A549 (cell line): ENCODE results near the gene DDX31. TPM values are rescaled to one million over a fixed set of nuclear protein-coding genes. Genes with fewer than 3 reads are reported as not detected.

Source experiments
- ATAC-seq, 2 experiments: fragments of 200-7000 bp in 1 of 2; fragments of >200 bp in 1 of 2; cut with Nextera tagmentation in 1 of 2; cut with Tn5 transposase in 1 of 2; 3 replicates each; pipeline versions ENCODE4 v1.8.0 to v1.9.1; 2018 to 2020; ENCODE audit warnings: mild to moderate bottlenecking in 1 of 2, moderate library complexity in 1 of 2
- CTCF ChIA-PET: fragments of 300-600 bp; sonication (Branson Sonifier 250); formaldehyde crosslinking; extraction: SDS; loops from one replicate; lab custom pipeline; 2021; ENCODE audit warnings: antibody characterized with exemption, inconsistent platforms; lab: Yijun Ruan, JAX
- POLR2A ChIA-PET: fragments of 350-600 bp; formaldehyde crosslinking; extraction: SDS; loops from one replicate; lab custom pipeline; 2021; ENCODE audit warnings: antibody characterized with exemption, inconsistent platforms; lab: Yijun Ruan, JAX
- DNase-seq, 2 experiments: peaks; one replicate each; pipeline versions ENCODE4 v3.0.0 to v3.0.0-alpha.2; 2011 to 2016; ENCODE audit warnings: low read depth in 1 of 2, low spot score in 1 of 2
- FAIRE-seq: peaks from 2 replicates; lab custom pipeline; 2011; peaks lifted over from hg19 to GRCh38; lab: Jason Lieb, UNC
- H3K27ac ChIP-seq, 2 experiments: fragments of >200 bp; sonication (Bioruptor Twin); formaldehyde crosslinking; 3 replicates each; pipeline ENCODE4 v1.5.1; 2016 to 2017
- H3K4me1 ChIP-seq: fragments of >200 bp; sonication (Bioruptor Twin); formaldehyde crosslinking; 3 replicates; pipeline ENCODE4 v1.6.1; 2016
- H3K4me2 ChIP-seq: fragments of >200 bp; sonication (Bioruptor Twin); formaldehyde crosslinking; 3 replicates; pipeline ENCODE4 v1.6.1; 2016
- H3K4me3 ChIP-seq: fragments of >200 bp; sonication (Bioruptor Twin); formaldehyde crosslinking; 3 replicates; pipeline ENCODE4 v1.5.1; 2016
- H3K9me3 ChIP-seq: fragments of >200 bp; sonication (Bioruptor Twin); formaldehyde crosslinking; 3 replicates; pipeline ENCODE4 v1.6.1; 2016
- ATOH8 ChIP-seq: fragments of 250-450 bp; sonication (Bioruptor Pico); IDR thresholded peaks from 2 replicates; pipeline ENCODE4 v1.5.0; 2020; ENCODE audit warnings: low read depth, mild to moderate bottlenecking, moderate library complexity
- BCL3 ChIP-seq: fragments of >200 bp; sonication (Bioruptor Twin); formaldehyde crosslinking; IDR thresholded peaks from 3 replicates; pipeline ENCODE4 v1.6.1; 2016
- CEBPB ChIP-seq, 2 experiments: fragments of >200 bp in 1 of 2; sonication (Bioruptor Twin) in 1 of 2; formaldehyde crosslinking in 1 of 2; IDR thresholded peaks; 2 replicates each; pipeline ENCODE4 v1.6.1; 2012 to 2016
- CHD2 ChIP-seq: fragments of 150-350 bp; IDR thresholded peaks from 2 replicates; pipeline ENCODE4 v1.6.1; 2014; ENCODE audit warnings: low read length; ENCODE audit not compliant: partially characterized antibody
- CHD4 ChIP-seq: fragments of 200-600 bp; sonication (generic); IDR thresholded peaks from 2 replicates; pipeline ENCODE4 v1.6.1; 2016; ENCODE audit warnings: antibody characterized with exemption, mild to moderate bottlenecking, borderline replicate concordance
- E2F6 ChIP-seq: IDR thresholded peaks from 2 replicates; pipeline ENCODE4 v1.6.1; 2012; ENCODE audit warnings: low read depth, borderline replicate concordance
- ELK1 ChIP-seq: fragments of 150-350 bp; IDR thresholded peaks from 2 replicates; pipeline ENCODE4 v1.6.1; 2014; ENCODE audit warnings: low read depth, mild to moderate bottlenecking, low read length
- EP300 ChIP-seq, 2 experiments: fragments of >200 bp; sonication (Bioruptor Twin); formaldehyde crosslinking; IDR thresholded peaks; 2 replicates in 1 of 2; 3 replicates in 1 of 2; pipeline ENCODE4 v1.6.1; 2016 to 2017
- ESRRA ChIP-seq: fragments of 150-350 bp; IDR thresholded peaks from 2 replicates; pipeline ENCODE4 v1.6.1; 2014; ENCODE audit warnings: mild to moderate bottlenecking, low read length, borderline replicate concordance
- FOXS1 ChIP-seq: fragments of 250-450 bp; sonication (Bioruptor Pico); IDR thresholded peaks from 2 replicates; pipeline ENCODE4 v1.5.0; 2020; ENCODE audit warnings: mild to moderate bottlenecking, moderate library complexity
- GATA3 ChIP-seq: IDR thresholded peaks from 2 replicates; pipeline ENCODE4 v1.6.1; 2012; ENCODE audit warnings: borderline replicate concordance
- HEYL ChIP-seq: fragments of 250-450 bp; sonication (Bioruptor Pico); IDR thresholded peaks from 2 replicates; pipeline ENCODE4 v1.8.0; 2021; ENCODE audit warnings: mild to moderate bottlenecking, moderate library complexity
- HOXB13 ChIP-seq: fragments of 250-450 bp; sonication (Bioruptor Pico); IDR thresholded peaks from 2 replicates; pipeline ENCODE4 v1.5.0; 2020; ENCODE audit warnings: low read depth, mild to moderate bottlenecking, moderate library complexity
- HOXB5 ChIP-seq: fragments of 250-450 bp; sonication (Bioruptor Pico); IDR thresholded peaks from 2 replicates; pipeline ENCODE4 v1.5.0; 2020; ENCODE audit warnings: mild to moderate bottlenecking, moderate library complexity
- JUN ChIP-seq, 2 experiments: fragments of >200 bp; sonication (Bioruptor Twin); formaldehyde crosslinking; IDR thresholded peaks; 2 replicates in 1 of 2; 3 replicates in 1 of 2; pipeline ENCODE4 v1.6.1; 2016 to 2017
- JUNB ChIP-seq: fragments of >200 bp; sonication (Bioruptor Twin); formaldehyde crosslinking; IDR thresholded peaks from 2 replicates; pipeline ENCODE4 v1.6.1; 2016
- KDM1A ChIP-seq: fragments of 200-600 bp; sonication (generic); IDR thresholded peaks from 2 replicates; pipeline ENCODE4 v1.6.1; 2016; ENCODE audit warnings: low read depth, mild to moderate bottlenecking
- MAFK ChIP-seq: fragments of 450-650 bp; IDR thresholded peaks from 2 replicates; pipeline ENCODE4 v1.6.1; 2014; ENCODE audit not compliant: partially characterized antibody
- MYC ChIP-seq: IDR thresholded peaks from 2 replicates; pipeline ENCODE4 v1.6.1; 2012; ENCODE audit warnings: mild to moderate bottlenecking, inconsistent platforms, low read length, improper control_type of control experiment, borderline replicate concordance
- NFE2L2 ChIP-seq: fragments of 150-350 bp; conservative IDR thresholded peaks from 2 replicates; pipeline ENCODE4 v1.6.1; 2014; ENCODE audit warnings: low read length
- NPAS2 ChIP-seq: fragments of 250-450 bp; sonication (Bioruptor Pico); IDR thresholded peaks from 2 replicates; pipeline ENCODE4 v1.8.0; 2022; ENCODE audit warnings: mild to moderate bottlenecking, moderate library complexity, borderline replicate concordance
- POLR2A ChIP-seq: IDR thresholded peaks from 2 replicates; pipeline ENCODE4 v1.6.1; 2012; ENCODE audit warnings: mild to moderate bottlenecking, low read length
- POLR2AphosphoS2 ChIP-seq: conservative IDR thresholded peaks from 2 replicates; pipeline ENCODE4 v1.6.1; 2012; ENCODE audit warnings: low read length, improper control_type of control experiment, inconsistent platforms
- RAD21 ChIP-seq, 2 experiments: fragments of >200 bp in 1 of 2; sonication (Bioruptor Twin) in 1 of 2; formaldehyde crosslinking in 1 of 2; IDR thresholded peaks in 1 of 2; conservative IDR thresholded peaks in 1 of 2; 2 replicates in 1 of 2; 3 replicates in 1 of 2; pipeline ENCODE4 v1.6.1; 2012 to 2018; ENCODE audit warnings: inconsistent platforms in 1 of 2
- RCOR1 ChIP-seq: fragments of 150-350 bp; IDR thresholded peaks from 2 replicates; pipeline ENCODE4 v1.6.1; 2014; ENCODE audit warnings: antibody characterized with exemption, low read length, low read depth
- RNF2 ChIP-seq: fragments of 200-600 bp; sonication (generic); IDR thresholded peaks from 2 replicates; pipeline ENCODE4 v1.6.1; 2016; ENCODE audit warnings: low read depth, mild to moderate bottlenecking, antibody characterized with exemption, moderate library complexity, borderline replicate concordance
- SMC3 ChIP-seq: fragments of >200 bp; sonication (Bioruptor Twin); formaldehyde crosslinking; IDR thresholded peaks from 3 replicates; pipeline ENCODE4 v1.6.1; 2018; ENCODE audit warnings: inconsistent platforms
- SREBF2 ChIP-seq: fragments of 450-650 bp; IDR thresholded peaks from 2 replicates; pipeline ENCODE4 v1.6.1; 2014; ENCODE audit warnings: mild to moderate bottlenecking, moderate library complexity
- TP53 ChIP-seq: fragments of 250-450 bp; sonication (Bioruptor Pico); IDR thresholded peaks from 2 replicates; pipeline ENCODE4 v1.5.0; 2021; ENCODE audit warnings: mild to moderate bottlenecking, moderate library complexity
- USF2 ChIP-seq: fragments of 450-650 bp; IDR thresholded peaks from 2 replicates; pipeline ENCODE4 v1.6.1; 2014; ENCODE audit warnings: antibody characterized with exemption
- ZC3H11A ChIP-seq: fragments of 450-650 bp; IDR thresholded peaks from 2 replicates; pipeline ENCODE4 v1.6.1; 2014; ENCODE audit warnings: antibody characterized with exemption, mild to moderate bottlenecking
- WGBS: methylation state at CpG from one replicate; pipeline ENCODE4 v1.1.6; 2017; ENCODE audit errors: missing lambda C conversion rate; 5-methylcytosine and 5-hydroxymethylcytosine counted together
- polyA plus RNA-seq, 4 experiments: library from polyadenylated mRNA; depleted of rRNA in 3 of 4; stranded (reverse); fragments of >200 nt; fragmentation: RNase III in 1 of 4; extraction: RNeasy Plus Mini Kit Qiagen cat#74134 plus additional on column Dnase treatment in 1 of 4; gene quantifications; 2 replicates in 3 of 4; 3 replicates in 1 of 4; pipeline ENCODE4 v1.2.3, GENCODE V29; 2011 to 2017

Gene DDX31
- polyA plus RNA-seq, 2 of the 4 experiments (the other 2 are of a cell fraction) = 20.0 to 30.1 TPM

GRCh38 chr9:132710333-132710732, 40.5 kb upstream of the DDX31 start:
- H3K4me3 ChIP-seq = no peak overlapping the region
- POLR2A ChIA-PET = no interaction called here
- H3K9me3 ChIP-seq = no peaks in the 10 kb centered on the region; the same call in 2 of the 3 replicates
- DNase-seq (no peak), FAIRE-seq (no peak), ATAC-seq (no peak)
- 82% methylated on average over 6 of the region's 6 CpGs for WGBS
- H3K4me2 ChIP-seq = no peak overlapping the region
- H3K4me1 ChIP-seq = no peaks in the 10 kb centered on the region
- H3K27ac ChIP-seq = no peak overlapping the region
- TF ChIP-seq CHD4 = no peak
- TF ChIP-seq JUN (IDR thresholded peaks at IDR 0.05) = no peak
- TF ChIP-seq SREBF2 = no peak
- no peak for TF ChIP-seq RCOR1
- TF ChIP-seq CEBPB (IDR thresholded peaks at IDR 0.05) = no peak
- no peak for TF ChIP-seq POLR2AphosphoS2
- no peak for TF ChIP-seq ELK1
- TF ChIP-seq CHD2 = no peak
- TF ChIP-seq ESRRA = no peak
- CTCF ChIA-PET = no interaction called here

- CTCF ChIA-PET = interaction anchor here (0.7 kb wide), 1 partner anchor 94 kb away, joined by 4 read pairs; no protein-coding TSS in a partner anchor
- ATAC-seq = no peak
- H3K27ac ChIP-seq = no peak overlapping the region
- FAIRE-seq = no peak
- DNase-seq = no peak
- H3K4me3 ChIP-seq = no peak overlapping the region
- WGBS = 37% methylated on average over 12 of the region's 23 CpGs
- H3K9me3 ChIP-seq = peaks cover 4% of the 10 kb centered on the region; the same call in 2 of the 3 replicates
- no peak overlapping the region for H3K4me2 ChIP-seq
- no peaks in the 10 kb centered on the region for H3K4me1 ChIP-seq
- TF ChIP-seq JUN (IDR thresholded peaks at IDR 0.05) = no peak
- no peak for TF ChIP-seq GATA3
- no peak for TF ChIP-seq SMC3
- no peak for TF ChIP-seq MAFK
- TF ChIP-seq E2F6 = no peak
- no peak for TF ChIP-seq USF2
- TF ChIP-seq NPAS2 = no peak
- TF ChIP-seq POLR2AphosphoS2 = no peak
- TF ChIP-seq HEYL (CRISPR knock-in tag) = no peak
- TF ChIP-seq ZC3H11A = no peak
- TF ChIP-seq TP53 (CRISPR knock-in tag) = no peak
- TF ChIP-seq ESRRA = no peak
- TF ChIP-seq JUNB = no peak
- TF ChIP-seq EP300 (IDR thresholded peaks at IDR 0.05) = no peak
- no peak for TF ChIP-seq HOXB5 (CRISPR knock-in tag)
- TF ChIP-seq HOXB13 = no peak
- POLR2A ChIA-PET = no interaction called here
These were observed 39.1 kb upstream of the DDX31 start for GRCh38 chr9:132708769-132709430.

- WGBS = 40% methylated on average over 8 of the region's 8 CpGs
- peak in 1 of 2 experiments; percentile 43; a peak in 2 of 6 replicates for ATAC-seq
- Histone ChIP-seq H3K27ac (no peak overlapping the region), H3K9me3 (peaks cover 10% of the 10 kb centered on the region; the same call in 2 of the 3 replicates), H3K4me1 (no peaks in the 10 kb centered on the region), H3K4me3 (no peak overlapping the region), H3K4me2 (no peak overlapping the region)
- DNase-seq = no peak
- CTCF ChIA-PET = interaction anchor here (1.3 kb wide), 1 partner anchor 20 kb away, joined by 3 read pairs; no protein-coding TSS in a partner anchor
- POLR2A ChIA-PET = no interaction called here
- no peak for FAIRE-seq
- TF ChIP-seq FOXS1 (CRISPR knock-in tag) = no peak
- no peak for TF ChIP-seq SMC3
- no peak for TF ChIP-seq ATOH8 (CRISPR knock-in tag)
- no peak for TF ChIP-seq HEYL (CRISPR knock-in tag)
- TF ChIP-seq RNF2 = no peak
- TF ChIP-seq MYC = no peak
- TF ChIP-seq BCL3 = no peak
- no peak for TF ChIP-seq NFE2L2
- no peak for TF ChIP-seq POLR2A
- no peak for TF ChIP-seq KDM1A
- no peak for TF ChIP-seq JUN (IDR thresholded peaks at IDR 0.05)
- no peak for TF ChIP-seq SREBF2
- TF ChIP-seq RAD21 (conservative IDR thresholded peaks at IDR 0.05 in 1 of 2, IDR thresholded peaks at IDR 0.05 in 1 of 2) = no peak
These were observed 38.5 kb upstream of the DDX31 start for GRCh38 chr9:132708239-132708638.
